SH-SY5Y (cell line): ENCODE data around the gene SNX5.

Source experiments
- GATA2 ChIP-seq: IDR thresholded peaks from 2 replicates; pipeline ENCODE4 v1.6.1; 2011; ENCODE audit warnings: mild to moderate bottlenecking, low read depth, low read length
- GATA3 ChIP-seq: IDR thresholded peaks from 2 replicates; pipeline ENCODE4 v1.6.1; 2011; ENCODE audit warnings: low read depth, mild to moderate bottlenecking, low read length, moderate library complexity

DNA sequence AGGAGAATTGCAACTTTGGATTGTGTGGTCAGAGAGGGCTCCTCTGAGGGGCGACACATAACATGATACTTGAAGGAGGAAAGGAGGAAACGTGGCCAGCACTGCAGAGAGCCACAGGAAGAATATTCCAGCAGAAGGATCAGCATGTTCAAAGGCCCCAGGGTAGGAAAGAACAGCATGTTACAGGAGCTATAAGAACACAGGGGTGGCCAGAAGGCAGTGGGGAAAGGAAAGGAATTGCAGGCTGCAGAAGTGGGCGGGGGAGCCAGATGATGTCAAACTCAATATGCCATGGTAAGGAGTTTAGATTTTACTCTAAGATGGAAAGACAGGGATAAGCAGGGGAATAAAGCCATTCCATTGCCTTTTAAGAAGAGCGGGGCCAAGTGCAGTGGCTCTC, 31.0 kb upstream of the SNX5 start:
- TF ChIP-seq GATA3 = no peak
- TF ChIP-seq GATA2 = no peak
